ENCODE data around the gene CACNA1S. TPM values are rescaled to one million over a fixed set of nuclear protein-coding genes. Genes with fewer than 3 reads are reported as not detected.

The CACNA1S gene
- total RNA-seq, 1 experiment from 2014 or later: not detected

DNA sequence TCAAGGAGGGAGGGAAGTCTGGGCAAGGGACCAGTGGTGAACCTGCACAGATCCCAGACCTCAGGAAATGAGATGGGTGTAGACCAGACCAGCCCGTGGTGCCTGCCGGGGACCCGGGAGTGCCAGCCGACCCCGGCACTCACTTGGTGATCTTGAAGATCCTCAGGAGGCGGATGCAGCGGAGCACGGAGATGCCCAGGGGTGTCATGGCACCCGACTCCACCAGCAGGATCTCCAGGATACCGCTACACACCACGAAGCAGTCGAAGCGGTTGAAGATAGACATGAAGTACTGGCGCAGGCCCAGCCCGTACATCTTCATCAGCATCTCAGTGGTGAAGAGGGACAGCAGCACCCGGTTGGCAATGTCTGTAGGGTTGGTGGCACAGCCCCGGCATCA is 34.5 kb downstream of the CACNA1S start:
- Histone ChIP-seq H4K8ac (replicated peaks; ENCODE audit: insufficient read length, low read depth, low read length) (no peak overlapping the region), H3K23ac (ENCODE audit: insufficient read length, low read depth, low read length) (no peak overlapping the region), H2BK120ac (ENCODE audit: low read depth, low read length, poor library complexity, severe bottlenecking) (no peak overlapping the region), H4K5ac (ENCODE audit: insufficient read length, low read depth, low read length) (no peak overlapping the region), H3K9me3 (ENCODE audit: control insufficient read depth, low read depth, low read length) (no peaks in the 10 kb centered on the region), H3K23me2 (ENCODE audit: insufficient read length, low read depth, low read length, poor library complexity, severe bottlenecking) (no peaks in the 10 kb centered on the region), H3K56ac (ENCODE audit: insufficient read length, low read depth, low read length) (no peak overlapping the region), H4K91ac (ENCODE audit: insufficient read length, low read depth, low read length) (no peak overlapping the region), H3K79me1 (ENCODE audit: insufficient read depth, low read depth, low read length, poor library complexity, severe bottlenecking) (no peaks in the 10 kb centered on the region), H3K4ac (ENCODE audit: low read depth, low read length) (no peak overlapping the region), H3K79me2 (ENCODE audit: insufficient read depth, low read length) (no peaks in the 10 kb centered on the region), H3K4me2 (ENCODE audit: insufficient read depth, insufficient read length, low read length) (no peak overlapping the region), H2BK20ac (ENCODE audit: low read depth, low read length, poor library complexity, severe bottlenecking) (no peak overlapping the region), H3K27me3 (ENCODE audit: insufficient read depth, low read length) (no peaks in the 10 kb centered on the region), H2AFZ (ENCODE audit: low read length) (no peak overlapping the region), H2BK5ac (ENCODE audit: insufficient read length, low read length) (no peak overlapping the region), H2BK15ac (ENCODE audit: low read depth, low read length) (no peak overlapping the region), H3K4me1 (ENCODE audit: insufficient read depth, low read length) (no peaks in the 10 kb centered on the region), H3K18ac (ENCODE audit: insufficient read length, low read depth, low read length) (no peak overlapping the region), H3K14ac (ENCODE audit: insufficient read depth, low read length) (peak overlapping the region; percentile 4; the same call in 1 of the 2 replicates), H3K9ac (ENCODE audit: extremely low read depth, insufficient read length, low read length) (no peak overlapping the region), H3T11ph (ENCODE audit: low read length) (no peak overlapping the region), H3K27ac (ENCODE audit: insufficient read length, low read depth, low read length) (no peak overlapping the region), H2BK12ac (ENCODE audit: insufficient read length, low read depth, low read length) (no peak overlapping the region), H2AK5ac (ENCODE audit: insufficient read length, low read length) (no peak overlapping the region), H4K20me1 (ENCODE audit: control insufficient read depth, insufficient read depth, insufficient read length) (no peaks in the 10 kb centered on the region)
- no peaks in the 10 kb centered on the region for H3K4me1 Mint-ChIP-seq
- H3K4me3 Mint-ChIP-seq: no peak overlapping the region
- no peak for TF ChIP-seq CTCF (conservative IDR thresholded peaks at IDR 0.05)
- peaks cover 13% of the 10 kb centered on the region for H3K27me3 Mint-ChIP-seq (ENCODE audit: low read depth)
- DNase-seq: no peak
- H3K36me3 Mint-ChIP-seq (ENCODE audit: insufficient read depth in 1 of 3, low read depth in 3 of 3): no peaks in the 10 kb centered on the region
- WGBS (ENCODE audit: extremely low coverage, insufficient read length, low lambda C conversion rate): no CpG with 5 or more reads among the region's 17 CpGs
- H3K9me3 Mint-ChIP-seq: no peaks in the 10 kb centered on the region
- no peak overlapping the region for H3K27ac Mint-ChIP-seq

Data from H9 (cell line).